ENCODE data around the gene PTPRG.

DNA sequence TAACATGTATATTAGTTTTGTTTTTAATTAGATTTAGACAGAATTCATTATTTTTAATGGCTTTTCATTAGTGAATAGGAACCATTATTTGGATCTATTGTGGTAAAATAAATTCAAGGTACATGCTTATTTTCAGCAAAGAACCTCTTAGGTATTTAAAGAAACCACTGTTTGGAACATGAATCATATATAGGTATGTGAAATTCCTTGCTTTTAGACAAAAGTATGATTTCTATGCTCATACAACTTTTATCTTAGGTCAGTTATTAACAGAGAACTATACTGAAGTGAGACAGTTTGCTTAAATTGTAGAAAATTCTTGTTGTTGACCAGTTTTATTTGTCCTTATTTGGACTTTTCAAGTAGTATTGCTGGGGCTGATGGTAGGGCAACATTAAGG is 422.1 kb downstream of the PTPRG start:
- TF ChIP-seq, protein P1, sequence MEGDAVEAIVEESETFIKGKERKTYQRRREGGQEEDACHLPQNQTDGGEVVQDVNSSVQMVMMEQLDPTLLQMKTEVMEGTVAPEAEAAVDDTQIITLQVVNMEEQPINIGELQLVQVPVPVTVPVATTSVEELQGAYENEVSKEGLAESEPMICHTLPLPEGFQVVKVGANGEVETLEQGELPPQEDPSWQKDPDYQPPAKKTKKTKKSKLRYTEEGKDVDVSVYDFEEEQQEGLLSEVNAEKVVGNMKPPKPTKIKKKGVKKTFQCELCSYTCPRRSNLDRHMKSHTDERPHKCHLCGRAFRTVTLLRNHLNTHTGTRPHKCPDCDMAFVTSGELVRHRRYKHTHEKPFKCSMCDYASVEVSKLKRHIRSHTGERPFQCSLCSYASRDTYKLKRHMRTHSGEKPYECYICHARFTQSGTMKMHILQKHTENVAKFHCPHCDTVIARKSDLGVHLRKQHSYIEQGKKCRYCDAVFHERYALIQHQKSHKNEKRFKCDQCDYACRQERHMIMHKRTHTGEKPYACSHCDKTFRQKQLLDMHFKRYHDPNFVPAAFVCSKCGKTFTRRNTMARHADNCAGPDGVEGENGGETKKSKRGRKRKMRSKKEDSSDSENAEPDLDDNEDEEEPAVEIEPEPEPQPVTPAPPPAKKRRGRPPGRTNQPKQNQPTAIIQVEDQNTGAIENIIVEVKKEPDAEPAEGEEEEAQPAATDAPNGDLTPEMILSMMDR (conservative IDR thresholded peaks at IDR 0.05; ENCODE audit: low read depth, low read length): no peak
- TF ChIP-seq EZH2 (IDR thresholded peaks at IDR 0.05; ENCODE audit: low read length, unreplicated experiment): no peak

Measured in PC-3 (cell line).